HG03103 (cell line): Measurements from ENCODE around the gene NLRP6.
"Not testable (repeated sequence)": the region's sequence is repeated elsewhere in the genome, so short reads cannot be mapped to it uniquely, and the experiment has no call there.

Source experiments
- ATAC-seq: cut with Tn5 transposase; IDR thresholded peaks from one replicate; pipeline ENCODE4 v1.9.1; 2021; ENCODE audit warnings: low read depth; ENCODE audit not compliant: unreplicated experiment

Gene NLRP6

DNA sequence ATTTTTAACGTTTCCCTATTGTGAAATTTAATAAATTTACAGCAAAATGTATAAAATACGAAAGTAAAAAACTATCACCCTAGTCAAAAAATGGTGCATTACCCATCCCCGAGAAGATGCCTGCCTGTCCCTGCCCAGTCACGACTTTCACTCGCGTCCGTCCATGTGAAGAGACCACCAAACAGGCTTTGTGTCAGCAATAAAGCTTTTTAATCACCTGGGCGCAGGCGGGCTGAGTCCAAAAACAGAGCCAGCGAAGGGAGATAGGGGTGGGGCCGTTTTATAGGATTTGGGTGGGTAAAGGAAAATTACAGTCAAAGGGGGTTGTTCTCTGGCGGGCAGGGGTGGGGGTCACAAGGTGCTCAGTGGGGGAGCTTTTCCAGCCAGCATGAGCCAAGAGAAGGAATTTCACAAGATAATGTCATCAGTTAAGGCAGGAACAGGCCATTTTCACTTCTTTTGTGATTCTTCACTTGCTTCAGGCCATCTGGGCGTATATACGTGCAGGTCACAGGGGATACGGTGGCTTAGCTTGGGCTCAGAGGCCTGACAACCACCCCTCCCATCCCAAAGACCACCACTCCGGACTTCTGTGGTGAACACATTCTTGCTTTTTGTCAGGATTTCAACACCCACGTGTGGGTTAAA is 55.5 kb downstream of the NLRP6 start:
- ATAC-seq = not testable (repeated sequence)

DNA sequence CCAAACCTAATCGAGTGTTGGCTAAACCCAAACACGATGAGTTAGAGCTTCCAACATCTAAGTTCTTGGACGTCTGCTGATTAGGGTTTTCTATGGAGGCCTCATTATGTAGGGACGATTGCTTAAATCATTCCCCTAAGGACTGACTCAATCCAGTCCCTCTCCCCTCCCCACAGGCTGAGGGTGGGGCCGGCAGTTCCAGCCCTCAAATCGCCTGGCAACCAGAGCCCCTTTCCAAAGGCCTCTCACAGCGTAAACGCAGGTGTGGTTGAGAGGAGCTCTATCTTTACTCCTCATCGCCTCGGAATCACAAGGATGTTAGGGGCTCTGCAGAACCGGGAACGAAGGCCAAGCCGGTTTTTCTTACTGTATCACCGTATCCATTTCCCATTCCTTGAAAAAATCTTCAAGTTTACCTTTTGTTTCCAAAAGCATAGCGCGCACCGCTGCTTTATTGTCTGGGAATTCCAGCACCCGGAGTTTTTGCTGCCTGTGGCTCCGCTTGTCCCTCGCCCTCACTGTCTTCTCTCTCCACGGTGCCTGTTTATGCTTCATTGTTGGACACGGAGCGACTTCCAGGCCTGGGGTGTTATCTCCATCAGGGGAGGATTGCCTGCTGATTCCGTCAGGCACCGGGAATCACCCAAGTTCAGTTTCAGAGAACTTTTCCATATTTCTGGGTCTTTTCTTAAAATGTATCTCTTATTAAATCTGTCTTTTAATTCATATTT is 56.2 kb downstream of the NLRP6 start:
- ATAC-seq = no peak
